GM18505 (cell line): ENCODE results near the gene OSBPL7.

Source experiments
- ATAC-seq: cut with Tn5 transposase; IDR thresholded peaks from one replicate; pipeline ENCODE4 v1.9.1; 2021; ENCODE audit not compliant: unreplicated experiment
- POLR2A ChIP-seq: IDR thresholded peaks from 4 replicates; pipeline ENCODE4 v1.6.1; 2011; ENCODE audit warnings: borderline replicate concordance; ENCODE audit not compliant: insufficient read depth, insufficient read length; ENCODE audit errors: extremely low read depth

OSBPL7 gene

GRCh38 chr17:47810901-47811635 is 10.5 kb downstream of the OSBPL7 start:
- no peak for TF ChIP-seq POLR2A
- no peak for ATAC-seq

GRCh38 chr17:47810200-47810821 is 11.3 kb downstream of the OSBPL7 start:
- TF ChIP-seq POLR2A, result no peak
- ATAC-seq, result no peak

GRCh38 chr17:47808830-47809480 is 12.6 kb downstream of the OSBPL7 start:
- ATAC-seq, result no peak
- no peak for TF ChIP-seq POLR2A

- ATAC-seq, result no peak
- TF ChIP-seq POLR2A, result no peak
Measured at GRCh38 chr17:47808036-47808829, 13.4 kb downstream of the OSBPL7 start.

- ATAC-seq, result no peak
- no peak for TF ChIP-seq POLR2A
Measured at GRCh38 chr17:47807421-47807820, 14.2 kb downstream of the OSBPL7 start.

GRCh38 chr17:47806913-47807255 is 14.7 kb downstream of the OSBPL7 start:
- ATAC-seq, result no peak
- no peak for TF ChIP-seq POLR2A

GRCh38 chr17:47806026-47806912 is 15.3 kb downstream of the OSBPL7 start:
- ATAC-seq, result no peak
- no peak for TF ChIP-seq POLR2A

- no peak for TF ChIP-seq POLR2A
- ATAC-seq, result no peak
Measured at GRCh38 chr17:47804461-47804860, 17.1 kb downstream of the OSBPL7 start.

GRCh38 chr17:47803751-47804150 is 17.8 kb downstream of the OSBPL7 start:
- TF ChIP-seq POLR2A, result no peak
- ATAC-seq, result no peak

GRCh38 chr17:47803201-47803600 is 18.4 kb downstream of the OSBPL7 start:
- ATAC-seq, result no peak
- no peak for TF ChIP-seq POLR2A

- ATAC-seq, result no peak
- no peak for TF ChIP-seq POLR2A
Measured at GRCh38 chr17:47802341-47803022, 19.1 kb downstream of the OSBPL7 start.

- TF ChIP-seq POLR2A, result no peak
- no peak for ATAC-seq
Measured at GRCh38 chr17:47801906-47802305, 19.7 kb downstream of the OSBPL7 start.
